NCI-H2227 (cell line): ENCODE results near the gene MMAB.

Experiments
- DNase-seq: peaks from one replicate; lab custom pipeline; 2025; ENCODE audit not compliant: unreplicated experiment; lab: John Stamatoyannopoulos, UW

Gene MMAB

GRCh38 chr12:109573029-109573913 lies at the start of gene MMAB, which contains the start of gene MVK:
MMAB (minus strand) TSS chr12:109573504; CDS start chr12:109573480, 24 bp downstream.
MVK (plus strand) TSS chr12:109573794; CDS start chr12:109574823, 1,029 bp downstream.
- peak; percentile 99 for DNase-seq

GRCh38 chr12:109621901-109622364 lies 48.6 kb upstream of the MMAB start:
- peak; percentile 75 for DNase-seq

GRCh38 chr12:109621211-109621694 lies 47.9 kb upstream of the MMAB start:
- DNase-seq, result no peak

GRCh38 chr12:109619002-109619604 lies 45.8 kb upstream of the MMAB start:
- no peak for DNase-seq

- no peak for DNase-seq
Observed at GRCh38 chr12:109618082-109618481, 44.8 kb upstream of the MMAB start.

GRCh38 chr12:109617491-109617890 lies 44.2 kb upstream of the MMAB start:
- DNase-seq, result no peak

- no peak for DNase-seq
Observed at GRCh38 chr12:109615556-109616229, 42.4 kb upstream of the MMAB start.

GRCh38 chr12:109613649-109614455 lies 40.5 kb upstream of the MMAB start:
- DNase-seq, result no peak

- no peak for DNase-seq
Observed at GRCh38 chr12:109612975-109613502, 39.7 kb upstream of the MMAB start.

- no peak for DNase-seq
Observed at GRCh38 chr12:109612003-109612402, 38.7 kb upstream of the MMAB start.

- DNase-seq, result no peak
Observed at GRCh38 chr12:109611223-109611622, 37.9 kb upstream of the MMAB start.

GRCh38 chr12:109610523-109610922 lies 37.2 kb upstream of the MMAB start:
- DNase-seq, result no peak

GRCh38 chr12:109609342-109609741 lies 36.0 kb upstream of the MMAB start:
- no peak for DNase-seq

- no peak for DNase-seq
Observed at GRCh38 chr12:109608793-109609192, 35.5 kb upstream of the MMAB start.

- no peak for DNase-seq
Observed at GRCh38 chr12:109608270-109608669, 35.0 kb upstream of the MMAB start.

GRCh38 chr12:109607618-109608017 lies 34.3 kb upstream of the MMAB start:
- DNase-seq, result no peak

GRCh38 chr12:109606320-109607028 lies 33.2 kb upstream of the MMAB start:
- peak; percentile 85 for DNase-seq

GRCh38 chr12:109605599-109606228 lies 32.4 kb upstream of the MMAB start:
- no peak for DNase-seq

- DNase-seq, result no peak
Observed at GRCh38 chr12:109605016-109605415, 31.7 kb upstream of the MMAB start.
